Forelimb muscle (tissue), 1 donor: ENCODE results near the gene PCK2. TPM values are rescaled to one million over a fixed set of nuclear protein-coding genes. Genes with fewer than 3 reads are reported as not detected.
"Not testable (repeated sequence)": the region's sequence is repeated elsewhere in the genome, so short reads cannot be mapped to it uniquely, and the experiment has no call there.

Source experiments
- DNase-seq: peaks from one replicate; pipeline ENCODE4 v3.0.0-alpha.2; 2013; ENCODE audit warnings: low read depth
- polyA plus RNA-seq: library from polyadenylated mRNA; unstranded; fragments of 120-200 nt; gene quantifications from one replicate; pipeline ENCODE4 v1.2.1, GENCODE V29; 2013; ENCODE audit not compliant: insufficient read length

Gene PCK2
- polyA plus RNA-seq, 1 donor = 3.6 TPM

DNA sequence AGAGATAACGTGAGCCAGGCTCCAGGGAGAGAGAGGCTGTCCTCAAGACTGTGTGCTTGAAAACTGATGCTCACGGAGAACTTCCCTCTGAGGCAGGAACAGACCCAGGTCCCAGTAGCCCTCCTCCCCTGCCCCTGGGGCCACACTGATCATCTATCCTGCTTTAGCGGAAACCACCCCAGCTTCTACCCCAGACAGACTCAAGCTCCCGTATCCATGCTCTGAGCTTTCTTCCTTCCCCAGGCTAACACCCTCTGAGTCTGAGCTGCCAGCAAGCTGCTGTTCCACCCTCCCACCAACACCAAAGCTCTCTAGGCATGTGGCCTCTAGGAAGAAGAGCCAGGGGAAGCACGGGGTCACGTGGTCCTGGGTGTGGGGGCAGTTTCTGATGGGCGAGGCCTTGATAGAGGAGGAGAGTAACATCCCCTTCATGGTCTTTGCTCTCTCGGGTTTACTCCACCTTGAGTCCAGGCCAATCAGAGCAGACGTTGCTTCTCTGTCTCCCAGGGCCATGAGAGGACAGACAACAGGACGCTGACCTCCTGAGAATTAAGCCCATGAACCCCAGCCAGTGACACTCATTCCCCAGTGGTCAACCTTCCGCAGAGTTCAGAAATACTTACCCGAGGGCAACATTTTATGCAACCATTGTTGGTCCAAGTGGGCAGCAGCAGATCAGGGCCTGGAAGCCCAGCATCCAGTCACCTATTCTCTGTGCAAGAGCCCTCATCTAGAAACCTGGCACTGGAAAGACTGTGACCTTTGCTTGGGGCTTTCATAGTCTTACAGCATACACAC lies 1.4 kb downstream of the PCK2 start:
- no peak for DNase-seq

DNA sequence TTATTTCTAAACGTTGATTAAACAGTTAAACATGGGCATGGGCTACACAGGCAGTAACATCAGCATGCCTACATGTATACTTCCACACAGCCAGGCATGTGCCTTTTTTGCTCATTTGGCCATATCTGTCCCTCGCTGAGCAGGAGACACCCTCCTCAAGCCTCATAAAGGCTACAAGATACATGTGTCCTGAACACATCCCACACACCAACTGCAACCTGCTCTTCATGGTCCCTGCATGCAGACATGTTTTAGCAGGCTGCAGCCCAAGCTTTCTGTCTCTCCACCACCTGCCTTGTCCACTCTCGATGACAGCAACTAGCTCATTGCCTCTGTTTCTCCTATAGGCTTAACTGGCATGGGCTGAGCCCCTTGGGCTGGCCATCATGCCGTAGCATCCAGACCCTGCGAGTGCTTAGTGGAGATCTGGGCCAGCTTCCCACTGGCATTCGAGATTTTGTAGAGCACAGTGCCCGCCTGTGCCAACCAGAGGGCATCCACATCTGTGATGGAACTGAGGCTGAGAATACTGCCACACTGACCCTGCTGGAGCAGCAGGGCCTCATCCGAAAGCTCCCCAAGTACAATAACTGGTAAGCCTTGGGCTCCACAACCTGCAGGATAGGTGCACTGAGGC lies 2.6 kb downstream of the PCK2 start:
- no peak for DNase-seq

DNA sequence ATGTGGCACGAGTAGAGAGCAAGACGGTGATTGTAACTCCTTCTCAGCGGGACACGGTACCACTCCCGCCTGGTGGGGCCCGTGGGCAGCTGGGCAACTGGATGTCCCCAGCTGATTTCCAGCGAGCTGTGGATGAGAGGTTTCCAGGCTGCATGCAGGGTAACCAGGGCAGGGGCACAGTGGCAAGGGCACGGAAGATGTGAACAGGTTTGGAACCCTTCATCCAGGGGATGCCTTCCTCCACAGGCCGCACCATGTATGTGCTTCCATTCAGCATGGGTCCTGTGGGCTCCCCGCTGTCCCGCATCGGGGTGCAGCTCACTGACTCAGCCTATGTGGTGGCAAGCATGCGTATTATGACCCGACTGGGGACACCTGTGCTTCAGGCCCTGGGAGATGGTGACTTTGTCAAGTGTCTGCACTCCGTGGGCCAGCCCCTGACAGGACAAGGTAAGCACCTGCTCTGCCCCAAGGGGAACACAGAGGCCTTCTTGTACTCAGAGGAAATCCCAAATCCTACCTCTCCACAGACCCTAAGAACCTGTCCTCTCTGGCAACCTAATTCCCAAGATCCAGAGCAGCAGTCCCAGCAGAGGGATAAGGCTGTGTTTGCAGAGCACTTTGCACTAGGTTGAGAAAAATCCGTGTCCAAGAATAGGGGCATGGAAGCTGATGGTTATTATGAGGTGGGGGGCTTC lies 4.3 kb downstream of the PCK2 start:
- DNase-seq = no peak

DNA sequence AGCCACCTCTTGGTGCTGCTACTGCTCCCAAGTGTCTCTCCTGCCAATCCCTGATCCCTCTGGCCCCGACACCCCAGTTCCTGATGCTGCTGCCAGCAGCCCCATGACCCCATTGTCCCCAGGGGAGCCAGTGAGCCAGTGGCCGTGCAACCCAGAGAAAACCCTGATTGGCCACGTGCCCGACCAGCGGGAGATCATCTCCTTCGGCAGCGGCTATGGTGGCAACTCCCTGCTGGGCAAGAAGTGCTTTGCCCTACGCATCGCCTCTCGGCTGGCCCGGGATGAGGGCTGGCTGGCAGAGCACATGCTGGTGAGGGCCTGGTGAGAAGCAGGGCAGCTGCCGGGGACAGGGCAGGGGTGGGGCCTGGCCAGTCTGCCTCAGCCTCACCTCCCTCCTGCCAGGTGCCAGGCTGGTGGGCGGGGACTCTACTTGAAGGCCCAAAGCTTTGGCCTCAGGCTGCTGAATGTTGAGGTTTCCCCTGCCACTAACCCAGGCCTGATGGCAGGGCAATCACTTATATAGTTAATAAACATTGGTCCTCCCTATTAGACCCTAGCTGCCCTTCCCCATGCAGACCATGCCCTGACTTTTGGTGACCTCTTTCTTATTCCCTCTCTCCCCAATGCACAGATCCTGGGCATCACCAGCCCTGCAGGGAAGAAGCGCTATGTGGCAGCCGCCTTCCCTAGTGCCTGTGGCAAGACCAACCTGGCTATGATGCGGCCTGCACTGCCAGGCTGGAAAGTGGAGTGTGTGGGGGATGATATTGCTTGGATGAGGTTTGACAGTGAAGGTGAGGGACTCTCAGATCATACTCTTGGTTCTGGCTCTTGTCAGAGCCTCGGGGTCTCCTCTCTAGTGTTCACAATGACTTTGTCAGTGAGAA lies 5.1 kb downstream of the PCK2 start:
- no peak for DNase-seq

DNA sequence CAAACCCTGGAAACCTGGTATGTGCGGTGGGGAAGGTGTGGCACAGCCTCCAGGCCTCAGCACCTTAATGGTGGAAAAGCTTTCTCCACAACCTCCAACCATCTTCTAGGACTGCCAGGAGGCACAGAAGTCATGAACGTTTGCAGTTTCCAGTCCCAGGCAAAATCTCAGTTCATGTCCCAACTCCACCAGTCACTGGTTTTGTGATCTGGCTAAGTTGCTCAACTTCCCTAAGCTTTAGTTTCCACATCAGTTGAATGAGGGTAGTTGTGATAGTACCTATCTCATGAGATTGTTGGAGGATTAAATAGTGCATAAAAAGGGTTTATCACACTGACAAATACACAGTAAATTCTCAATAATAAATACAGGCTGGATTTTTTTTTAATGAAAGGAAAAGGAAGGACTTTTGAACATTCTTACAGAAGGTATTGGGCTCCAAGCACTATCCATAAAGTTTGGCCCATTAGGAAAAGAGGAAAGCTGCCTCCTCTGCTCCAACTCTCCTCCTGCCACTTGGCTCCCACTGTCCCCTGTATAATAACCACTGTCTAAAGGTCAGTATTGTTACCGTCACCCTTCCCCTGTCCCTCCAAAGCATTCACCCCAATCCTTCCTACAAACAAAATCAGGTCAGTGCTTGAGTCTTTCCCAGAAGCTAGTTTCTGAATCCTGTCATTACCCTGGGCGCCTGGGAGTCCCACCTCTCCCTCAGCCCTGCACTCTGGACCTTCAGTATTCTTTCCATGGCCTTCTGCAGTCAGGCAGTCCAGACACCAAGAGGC lies 6.3 kb downstream of the PCK2 start:
- no peak for DNase-seq

DNA sequence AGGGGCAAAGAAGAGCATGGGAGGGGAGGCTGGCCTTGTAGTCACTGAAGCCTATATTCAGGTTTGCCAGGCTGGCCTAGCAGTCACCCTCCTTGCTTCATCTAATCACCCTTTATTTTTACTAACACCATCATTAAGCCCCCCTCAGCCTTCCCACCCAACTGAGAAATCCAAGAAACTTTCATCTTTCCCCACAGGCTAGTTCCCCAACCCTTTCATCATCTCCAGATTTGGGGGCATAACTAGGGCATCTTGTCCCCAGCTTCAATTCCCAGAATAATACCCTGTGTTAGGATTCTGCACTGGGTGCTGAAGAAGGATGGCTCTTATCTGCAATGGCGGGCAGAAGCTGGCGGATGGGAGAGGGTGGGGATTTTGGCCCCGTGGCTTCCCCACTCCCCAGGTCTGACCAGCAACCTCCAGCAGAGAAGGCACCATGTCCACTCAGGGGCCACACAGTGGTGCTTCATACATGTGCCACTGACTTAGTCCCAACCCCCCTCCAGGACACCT lies 6.9 kb downstream of the PCK2 start:
- DNase-seq = no peak

DNA sequence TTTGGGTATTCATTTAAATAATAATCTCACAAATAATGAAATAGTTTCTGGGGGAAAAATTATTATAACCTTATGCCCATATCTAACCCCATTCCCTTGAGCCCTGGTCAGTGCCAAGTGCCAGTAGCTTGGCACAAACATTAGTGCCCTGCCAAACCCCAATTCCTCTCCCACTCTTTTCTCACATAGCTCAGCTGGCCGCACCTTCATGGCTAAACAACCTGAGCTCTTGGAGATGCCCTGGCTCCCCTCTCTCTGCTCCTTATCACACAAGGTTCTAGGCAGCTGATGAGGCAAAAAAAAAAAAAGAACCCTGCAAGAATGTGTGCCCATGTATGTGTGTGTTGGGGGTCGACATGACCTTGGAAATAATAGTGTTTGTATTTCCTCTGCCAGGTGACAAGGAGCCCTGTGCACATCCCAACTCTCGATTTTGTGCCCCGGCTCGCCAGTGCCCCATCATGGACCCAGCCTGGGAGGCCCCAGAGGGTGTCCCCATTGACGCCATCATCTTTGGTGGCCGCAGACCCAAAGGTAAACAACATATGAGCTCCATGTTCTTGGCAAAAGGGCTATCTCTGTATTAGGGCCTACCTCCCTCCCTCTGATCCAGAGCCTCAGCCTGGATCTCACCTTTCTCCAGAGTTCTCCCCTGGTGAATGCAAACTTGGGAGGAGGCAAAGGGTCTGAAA lies 8.4 kb downstream of the PCK2 start:
- DNase-seq = no peak

DNA sequence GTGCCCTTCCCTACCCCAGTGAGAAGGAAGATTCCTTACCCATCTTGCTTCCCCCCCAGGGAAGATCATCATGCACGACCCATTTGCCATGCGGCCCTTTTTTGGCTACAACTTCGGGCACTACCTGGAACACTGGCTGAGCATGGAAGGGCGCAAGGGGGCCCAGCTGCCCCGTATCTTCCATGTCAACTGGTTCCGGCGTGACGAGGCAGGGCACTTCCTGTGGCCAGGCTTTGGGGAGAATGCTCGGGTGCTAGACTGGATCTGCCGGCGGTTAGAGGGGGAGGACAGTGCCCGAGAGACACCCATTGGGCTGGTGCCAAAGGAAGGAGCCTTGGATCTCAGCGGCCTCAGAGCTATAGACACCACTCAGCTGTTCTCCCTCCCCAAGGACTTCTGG lies 9.3 kb downstream of the PCK2 start:
- DNase-seq = no peak

DNA sequence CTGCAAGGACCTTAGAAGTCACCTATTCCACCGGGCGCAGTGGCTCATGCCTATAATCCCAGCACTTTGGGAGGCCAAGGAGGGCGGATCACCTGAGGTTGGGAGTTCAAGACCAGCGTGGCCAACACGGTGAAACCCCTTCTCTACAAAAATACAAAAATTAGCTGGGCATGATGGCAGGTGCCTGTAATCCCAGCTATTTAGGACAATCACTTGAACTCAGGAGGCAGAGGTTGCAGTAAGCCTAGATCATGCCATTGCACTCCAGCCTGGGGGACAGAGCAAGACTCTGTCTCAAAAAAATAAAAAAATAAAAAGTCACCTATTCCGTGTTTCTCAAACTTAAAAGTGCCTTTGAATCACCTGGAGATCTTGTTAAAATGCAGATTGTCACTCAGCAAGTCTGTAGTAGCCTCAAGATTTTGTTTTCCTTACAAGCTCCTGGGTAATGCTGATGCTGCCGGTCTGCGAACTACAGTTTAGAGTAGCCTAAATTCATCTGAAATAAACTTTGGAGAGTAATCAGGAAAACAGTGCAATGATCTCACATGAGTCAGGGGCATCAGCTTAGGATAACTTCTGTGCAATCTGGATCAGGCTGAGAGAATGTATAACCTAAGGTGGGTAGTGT lies 11.6 kb downstream of the PCK2 start:
- DNase-seq = not testable (repeated sequence)

DNA sequence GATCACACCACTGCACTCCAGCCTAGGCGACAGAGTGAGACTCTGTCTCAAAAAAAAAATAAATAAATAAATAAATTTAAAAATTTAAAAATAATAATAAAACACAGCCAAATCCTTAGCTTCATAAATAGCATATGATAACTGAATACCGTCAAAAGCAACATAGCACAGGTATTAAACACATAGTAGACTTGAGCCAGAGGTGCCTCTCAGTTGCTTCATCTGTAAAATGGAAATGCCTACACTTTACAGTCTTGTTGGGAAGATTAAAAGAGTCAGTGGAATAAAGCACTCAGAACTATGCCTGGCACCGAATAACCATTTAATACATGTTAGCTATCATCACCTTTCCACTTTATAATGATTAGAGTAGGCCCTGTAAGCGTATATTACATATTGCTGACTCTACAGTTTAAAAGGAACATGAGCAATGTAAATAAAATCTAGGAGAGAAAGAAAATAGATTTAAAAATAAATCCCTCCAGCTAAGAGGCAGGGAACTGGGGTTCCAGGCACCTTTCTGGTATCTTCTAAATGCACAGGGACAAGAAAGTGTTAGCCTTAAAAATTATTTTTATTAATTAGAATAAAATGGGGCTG lies 12.7 kb downstream of the PCK2 start:
- DNase-seq = no peak

DNA sequence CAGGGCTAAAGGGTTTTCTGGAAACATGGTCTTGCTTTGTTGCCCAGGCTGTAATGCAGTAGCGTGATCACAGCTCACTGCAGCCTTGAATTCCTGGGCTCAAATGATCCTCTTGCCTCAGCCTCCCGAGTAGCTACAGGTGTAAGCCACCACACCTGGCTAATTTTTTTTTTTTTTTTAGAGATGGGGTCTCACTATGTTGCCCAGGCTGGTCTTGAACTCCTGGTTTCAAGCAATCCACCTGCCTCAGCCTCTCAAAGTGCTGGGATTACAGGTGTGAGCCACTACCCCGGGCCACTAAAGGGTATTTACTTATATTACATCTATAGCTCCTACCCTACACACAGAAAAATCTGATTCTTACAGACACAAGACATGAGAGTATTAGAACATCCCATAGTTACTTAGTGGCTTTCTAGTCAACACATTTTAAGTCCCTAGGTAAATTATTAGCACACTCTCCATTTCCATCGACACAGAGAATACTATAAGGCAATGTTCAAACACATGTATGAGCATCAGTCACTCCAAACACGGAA lies 14.3 kb downstream of the PCK2 start:
- no peak for DNase-seq

DNA sequence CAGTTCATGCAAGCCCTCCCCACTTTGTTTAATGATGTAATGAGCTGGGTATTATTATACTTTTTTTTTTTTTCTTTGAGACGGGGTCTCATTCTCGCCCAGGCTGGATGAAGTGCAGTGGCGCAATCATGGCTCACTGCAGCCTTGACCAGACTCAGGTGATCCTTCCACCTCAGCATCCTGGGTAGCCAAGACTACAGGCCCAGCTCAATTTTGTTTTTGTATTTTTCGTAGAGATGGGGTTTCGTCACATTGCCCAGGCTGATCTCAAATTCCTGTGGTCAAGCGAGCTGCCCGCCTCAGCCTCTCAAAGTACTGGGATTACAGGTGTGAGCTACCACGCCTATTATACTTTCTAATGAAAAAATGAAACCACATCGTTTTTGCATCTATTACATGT lies 15.9 kb downstream of the PCK2 start:
- DNase-seq = no peak

DNA sequence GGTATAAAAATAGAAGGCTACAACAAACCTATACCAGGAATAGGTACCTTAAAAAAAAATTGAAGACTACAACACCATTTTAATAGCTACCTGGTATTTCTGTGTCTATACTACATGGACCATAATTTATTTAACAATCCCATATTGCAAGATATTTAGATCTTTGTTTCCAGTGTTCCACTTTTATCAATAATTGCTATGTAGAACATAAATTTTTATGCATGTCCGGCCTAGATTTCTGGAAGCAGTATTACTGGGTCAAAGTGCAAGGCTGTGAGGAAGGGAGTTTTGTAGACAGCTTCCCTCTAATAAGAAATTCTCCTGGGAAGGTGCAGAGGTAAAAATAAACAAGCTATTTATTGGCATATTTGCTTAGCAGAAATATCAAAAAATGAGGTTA lies 16.4 kb downstream of the PCK2 start:
- no peak for DNase-seq

DNA sequence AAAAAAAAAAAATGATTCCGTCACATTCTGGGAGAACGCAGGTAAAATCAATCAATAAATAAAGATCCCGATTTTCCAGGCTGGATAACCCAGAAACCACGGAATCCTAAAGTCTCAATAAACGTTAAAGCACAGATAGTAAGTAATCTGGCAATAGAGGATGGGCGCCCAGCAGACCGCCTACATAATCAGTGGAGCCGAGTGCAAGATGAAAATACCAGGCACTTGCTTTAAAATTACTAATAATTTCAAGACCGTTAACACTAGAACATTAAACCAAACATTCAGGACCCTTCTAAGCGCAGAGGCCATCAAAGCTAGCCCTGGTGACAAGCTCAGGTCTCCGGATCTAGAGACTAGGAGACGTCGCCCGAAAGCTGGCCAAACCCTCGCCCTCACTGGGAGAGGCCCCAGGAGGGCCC lies 19.3 kb downstream of the PCK2 start:
- DNase-seq = no peak

DNA sequence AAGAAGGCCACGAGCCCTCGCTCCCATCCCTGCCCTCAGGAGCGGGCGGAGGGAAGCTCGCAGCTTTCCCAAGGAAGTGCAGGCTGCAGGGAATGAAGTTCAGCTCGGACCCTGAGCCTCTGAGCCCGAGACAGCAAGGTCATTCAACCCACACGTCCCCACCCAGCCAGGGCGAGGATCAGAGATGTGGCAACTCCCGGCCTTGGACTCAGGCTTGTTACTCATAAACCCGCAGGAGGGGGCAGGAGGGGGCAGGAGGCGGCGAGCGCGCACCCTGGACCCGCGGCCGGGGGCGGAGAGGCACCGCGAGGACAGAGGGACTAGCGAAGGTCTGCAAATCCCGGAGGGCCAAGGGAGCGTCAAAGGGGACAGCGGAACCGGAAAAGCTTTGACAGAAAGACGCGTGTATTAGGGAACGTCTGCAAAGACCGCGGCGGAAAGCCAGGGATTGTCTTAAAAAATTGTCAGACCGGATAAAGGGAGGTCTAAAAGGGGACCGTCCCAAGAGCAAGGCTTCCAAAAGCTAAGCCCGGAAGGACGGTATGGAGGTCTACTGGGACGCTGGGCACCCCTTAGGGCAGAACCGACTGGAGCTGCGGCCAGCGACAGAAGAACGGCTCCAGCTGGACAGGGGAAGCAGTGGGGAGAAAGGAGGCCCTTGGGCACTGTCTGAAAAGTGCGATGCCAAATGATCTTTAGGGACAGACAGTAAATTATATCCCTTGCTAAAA lies 19.9 kb downstream of the PCK2 start:
- DNase-seq = peak; percentile 66

DNA sequence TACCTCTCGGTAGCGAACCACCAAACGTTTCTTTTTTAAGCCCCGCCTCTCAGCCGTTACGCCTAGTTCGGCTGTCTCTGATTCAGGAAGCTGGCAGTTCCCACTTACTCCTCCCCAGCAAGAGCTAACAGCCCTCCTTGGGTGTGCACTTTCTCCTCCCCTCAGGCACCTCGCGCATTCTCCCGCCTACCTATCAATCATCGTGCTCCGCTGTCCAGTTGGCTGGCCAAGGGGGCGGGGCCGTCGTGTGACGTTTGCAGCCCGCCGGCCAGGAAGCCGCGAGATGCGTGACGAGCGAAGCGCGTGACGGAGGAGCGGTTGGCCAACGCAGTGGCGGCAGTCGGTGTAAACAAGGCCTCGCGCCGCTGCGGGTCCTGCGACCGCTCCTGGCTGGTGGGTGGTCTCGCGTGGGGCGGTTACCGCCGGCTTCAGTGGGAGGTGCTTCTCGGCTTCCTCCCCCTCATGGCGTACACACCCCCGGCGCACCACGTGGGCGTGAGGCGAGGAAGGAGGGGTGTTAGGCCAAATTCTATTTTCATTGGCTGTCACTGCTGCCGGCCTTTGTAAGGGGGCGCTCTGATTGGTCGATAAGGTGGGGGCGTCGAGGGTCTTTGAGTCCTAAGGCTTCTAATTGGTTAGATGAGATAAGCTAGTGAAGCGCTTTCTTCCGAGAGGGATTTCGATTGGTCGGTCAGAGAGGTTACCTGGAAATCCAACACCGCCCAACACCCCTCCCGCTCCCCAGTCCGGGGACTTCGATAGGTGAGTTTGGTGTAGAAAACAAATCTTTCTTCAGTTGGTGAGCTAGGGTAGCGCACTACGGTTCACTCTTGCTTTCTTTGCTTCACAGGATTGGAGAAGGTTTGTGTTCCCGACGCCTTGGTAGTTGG lies 20.7 kb downstream of the PCK2 start, which contains the start of the genes DCAF11 and NRL:
TSS of gene DCAF11 (plus strand) at position 246 of the 890 bp plus-strand sequence. CDS start 818 bp downstream, outside the sequence.
TSS of gene NRL (minus strand) at position 418 of the 890 bp plus-strand sequence. CDS start 32,101 bp downstream, outside the sequence.
- peak; percentile 98 for DNase-seq
